ENCODE measurements around the gene ITGB6. TPM values are rescaled to one million over a fixed set of nuclear protein-coding genes. Genes with fewer than 3 reads are reported as not detected.
"Not testable (repeated sequence)": the region's sequence is repeated elsewhere in the genome, so short reads cannot be mapped to it uniquely, and the experiment has no call there.

The ITGB6 gene
- total RNA-seq, 1 donor from 2014 or later = 5.0 TPM

DNA sequence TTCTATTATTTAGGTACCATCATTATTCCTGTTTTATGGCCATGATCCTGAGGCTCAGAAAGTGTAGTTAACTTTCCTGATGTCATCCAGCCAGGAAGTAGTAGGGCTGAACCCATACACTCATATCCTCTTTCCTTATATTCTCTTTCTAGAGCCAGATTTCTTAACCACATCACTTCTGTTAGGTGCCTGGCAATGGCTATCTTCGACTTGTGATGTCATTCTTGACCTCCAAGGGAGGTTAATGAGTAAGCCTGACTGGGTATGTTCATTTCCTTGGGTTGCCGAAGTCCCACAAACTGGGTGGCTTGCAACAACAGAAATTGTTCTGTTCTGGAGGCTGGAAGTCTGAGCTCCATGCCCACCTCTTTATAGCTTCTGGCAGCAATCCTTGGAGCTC, 43.4 kb downstream of the ITGB6 start:
- DNase-seq (ENCODE audit: missing footprints) = no peak
- intact Hi-C loops (cut with DNase I) = no loop called here
- no peak for ATAC-seq

DNA sequence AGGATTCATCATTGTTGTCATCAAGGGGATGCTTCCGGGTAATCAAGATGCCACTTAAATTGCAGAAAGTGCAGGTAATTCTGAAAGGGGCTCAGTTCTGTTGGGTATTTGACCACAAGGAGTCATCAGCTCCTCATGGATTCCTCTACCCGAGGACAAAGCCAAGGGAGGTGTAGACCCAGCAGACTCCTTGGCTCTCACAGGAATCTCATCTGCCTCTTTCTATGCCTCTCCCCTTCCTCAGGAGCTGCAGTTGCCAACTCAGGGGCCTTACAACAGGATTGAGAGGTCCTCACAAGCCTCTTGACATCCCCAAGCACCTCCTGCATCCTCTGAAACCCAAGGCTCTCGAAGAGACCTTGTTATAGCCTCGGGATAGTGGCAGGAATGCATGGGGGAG, 44.0 kb downstream of the ITGB6 start:
- intact Hi-C loops (cut with DNase I) = no loop called here
- DNase-seq (ENCODE audit: missing footprints) (no peak), ATAC-seq (no peak)

DNA sequence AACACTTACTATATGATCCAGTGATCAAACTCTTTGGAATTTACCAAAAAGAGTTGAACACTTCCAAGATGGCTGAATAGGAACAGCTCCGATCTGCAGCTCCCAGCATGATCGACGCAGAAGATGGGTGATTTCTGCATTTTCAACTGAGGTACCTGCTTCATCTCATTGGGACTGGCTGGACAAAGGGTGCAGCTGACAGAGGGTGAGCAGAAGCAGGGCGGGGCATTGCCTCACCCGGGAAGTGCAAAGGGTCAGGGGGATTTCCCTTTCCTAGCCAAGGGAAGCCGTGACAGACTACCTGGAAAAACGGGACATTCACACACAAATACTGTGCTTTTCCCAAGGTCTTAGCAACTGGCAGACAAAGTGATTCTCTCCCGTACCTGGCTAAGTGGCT, 51.7 kb downstream of the ITGB6 start:
- DNase-seq (ENCODE audit: missing footprints); intact Hi-C loops (cut with DNase I); ATAC-seq: not testable (repeated sequence)

DNA sequence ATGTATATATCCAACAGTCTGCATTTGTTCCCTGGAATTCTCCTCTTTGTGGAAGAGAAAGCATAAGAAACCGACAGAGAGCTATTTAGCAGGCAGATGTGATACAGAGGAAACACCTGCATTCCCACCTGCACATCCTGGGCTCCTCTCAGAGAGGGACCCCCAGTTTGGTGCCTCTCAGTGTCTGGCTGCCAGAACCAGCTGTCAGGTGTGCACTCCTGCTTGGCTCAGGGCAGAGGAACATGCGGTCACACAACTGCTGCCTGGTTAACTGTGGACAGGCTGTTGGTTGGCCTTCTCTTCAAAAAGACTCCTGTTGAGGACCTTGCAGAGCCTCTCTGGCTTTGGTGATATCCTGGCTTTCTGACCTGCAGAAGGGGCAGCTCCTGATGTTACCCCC, 54.6 kb downstream of the ITGB6 start:
- intact Hi-C loops (cut with DNase I) = no loop called here
- ATAC-seq (no peak), DNase-seq (ENCODE audit: missing footprints) (no peak)

DNA sequence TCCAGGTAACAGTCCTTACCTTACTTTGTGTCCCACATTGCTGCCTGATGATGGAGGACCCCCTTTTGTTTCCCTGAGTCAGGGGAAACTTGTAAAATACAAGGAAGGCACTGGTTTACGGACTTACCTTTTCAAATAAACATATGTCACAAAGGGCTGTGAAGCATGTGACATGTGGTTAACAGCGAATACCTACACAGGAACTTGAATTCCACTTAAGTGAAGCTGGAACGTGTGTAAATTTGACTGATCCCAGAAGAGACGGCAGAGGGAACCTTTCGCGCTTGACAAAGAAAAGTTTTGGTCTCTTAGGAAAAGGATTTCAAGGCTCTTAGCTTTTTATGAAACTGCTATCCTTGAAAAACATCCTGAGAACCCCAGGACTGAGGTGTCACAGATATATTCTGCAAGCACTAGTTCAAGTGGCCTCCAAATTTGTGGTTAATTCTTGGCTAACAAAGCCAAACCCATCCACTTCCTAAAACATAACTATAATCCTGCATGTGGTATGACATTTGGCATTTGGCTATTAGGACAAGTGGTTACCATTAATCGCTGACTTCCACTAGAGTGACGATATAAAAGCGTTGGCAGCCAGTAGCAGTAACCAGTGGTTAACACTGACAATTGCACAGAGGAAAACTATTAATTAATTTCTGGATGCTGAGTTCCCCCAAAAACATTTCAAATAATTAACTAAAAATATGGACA, 55.6 kb downstream of the ITGB6 start:
- DNase-seq (ENCODE audit: missing footprints) = no peak
- intact Hi-C loops (cut with DNase I) = no loop called here
- no peak for ATAC-seq

DNA sequence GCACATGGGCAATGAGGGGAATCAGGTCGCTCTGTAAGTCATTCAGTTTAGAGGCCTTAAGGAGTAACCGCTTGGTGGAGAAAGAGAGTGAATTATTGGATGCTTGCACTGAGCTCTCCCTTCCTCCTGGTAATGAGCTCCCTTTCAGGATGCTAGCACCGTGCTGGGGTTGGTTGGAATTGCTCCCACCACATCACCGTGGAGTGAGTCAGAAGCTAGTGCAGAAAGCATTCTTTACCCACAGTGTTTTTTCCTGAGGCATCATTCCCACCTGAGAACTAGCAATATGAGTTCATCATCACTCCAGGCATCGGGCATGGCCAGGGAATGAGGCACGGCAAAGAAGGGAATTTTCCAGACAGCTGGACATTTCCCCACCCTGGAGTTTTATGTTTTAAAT, 57.6 kb downstream of the ITGB6 start:
- ATAC-seq (no peak), DNase-seq (ENCODE audit: missing footprints) (no peak)
- intact Hi-C loops (cut with DNase I) = no loop called here

DNA sequence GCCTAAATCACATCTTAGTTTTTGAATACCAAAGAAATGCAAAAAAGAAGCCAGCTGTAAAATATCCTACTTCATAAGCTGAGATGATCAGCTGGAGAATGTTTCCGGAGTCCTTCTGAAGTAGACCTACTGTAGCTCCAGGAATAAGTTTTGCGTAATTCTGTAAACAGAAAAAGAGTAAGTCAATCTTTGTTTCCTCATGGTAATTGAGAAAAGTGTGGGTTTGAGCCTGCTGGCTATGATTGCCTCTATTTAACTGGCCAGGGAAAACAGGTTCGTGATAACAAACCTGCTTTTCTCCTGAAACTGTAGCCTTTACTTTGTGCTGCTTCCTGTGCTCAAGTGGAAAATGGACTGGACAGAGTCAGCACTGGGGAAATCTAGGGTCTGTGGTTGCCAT, 58.2 kb downstream of the ITGB6 start:
- no peak for ATAC-seq
- intact Hi-C loops (cut with DNase I) = no loop called here
- DNase-seq (ENCODE audit: missing footprints) = no peak

DNA sequence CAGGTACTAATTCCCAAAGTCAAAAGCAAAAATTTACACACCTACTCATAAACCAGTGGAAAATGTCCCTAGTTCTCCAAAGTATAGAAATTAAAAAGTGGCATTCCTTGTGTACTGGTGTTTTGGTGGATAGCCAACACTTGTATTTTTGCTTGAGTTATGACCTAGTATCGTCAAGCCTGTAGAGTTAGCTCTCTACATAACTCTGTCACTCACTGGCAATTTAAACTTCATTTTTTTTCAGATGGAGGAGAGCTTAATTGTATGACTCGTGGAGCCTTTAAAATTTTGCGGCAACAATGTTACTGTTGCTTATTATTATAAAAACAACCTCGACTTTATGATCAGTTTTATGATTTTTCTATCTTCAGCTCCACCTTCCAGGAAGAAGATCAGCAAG, 58.7 kb downstream of the ITGB6 start:
- ATAC-seq (no peak), DNase-seq (ENCODE audit: missing footprints) (no peak)
- intact Hi-C loops (cut with DNase I) = no loop called here

DNA sequence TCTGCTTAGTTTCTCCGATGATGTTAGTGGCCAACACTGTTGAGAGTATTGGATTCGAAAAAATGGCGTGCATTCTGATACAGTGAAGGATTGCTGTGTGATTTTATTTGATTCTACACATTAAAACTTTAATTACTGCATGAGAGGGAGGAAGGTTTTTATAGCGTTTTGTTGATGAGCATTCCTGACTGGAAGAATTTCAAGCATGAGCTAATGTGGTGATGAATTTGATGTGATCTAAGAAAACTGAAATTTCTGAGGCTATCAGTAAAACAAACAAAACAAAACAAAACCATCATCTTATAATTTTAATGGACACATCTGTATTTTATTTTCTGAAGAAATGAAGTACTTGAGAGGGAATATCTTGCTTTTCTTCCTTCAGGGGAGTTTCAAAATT, 59.6 kb downstream of the ITGB6 start:
- DNase-seq (ENCODE audit: missing footprints) (no peak), ATAC-seq (no peak)
- intact Hi-C loops (cut with DNase I) = no loop called here

DNA sequence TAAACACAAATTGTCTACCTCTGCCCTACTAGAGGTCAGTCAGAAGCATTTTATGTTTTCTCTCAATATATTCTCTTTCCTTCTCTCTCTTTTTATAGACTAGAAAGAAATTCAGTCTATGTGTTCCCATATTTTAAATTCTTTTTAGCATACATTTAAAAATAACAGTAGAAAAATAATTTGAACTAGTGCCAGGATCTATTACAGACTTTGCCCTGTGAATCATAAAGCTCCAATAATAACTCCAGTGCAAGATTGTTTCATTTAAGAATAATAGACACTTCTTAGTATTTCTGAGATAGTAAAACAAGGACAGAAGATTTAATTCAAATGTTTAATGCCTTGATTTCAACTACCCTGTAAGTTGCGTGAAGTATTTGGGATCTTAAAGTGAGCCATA, 60.1 kb downstream of the ITGB6 start:
- DNase-seq (ENCODE audit: missing footprints) (no peak), ATAC-seq (no peak)
- intact Hi-C loops (cut with DNase I) = no loop called here

DNA sequence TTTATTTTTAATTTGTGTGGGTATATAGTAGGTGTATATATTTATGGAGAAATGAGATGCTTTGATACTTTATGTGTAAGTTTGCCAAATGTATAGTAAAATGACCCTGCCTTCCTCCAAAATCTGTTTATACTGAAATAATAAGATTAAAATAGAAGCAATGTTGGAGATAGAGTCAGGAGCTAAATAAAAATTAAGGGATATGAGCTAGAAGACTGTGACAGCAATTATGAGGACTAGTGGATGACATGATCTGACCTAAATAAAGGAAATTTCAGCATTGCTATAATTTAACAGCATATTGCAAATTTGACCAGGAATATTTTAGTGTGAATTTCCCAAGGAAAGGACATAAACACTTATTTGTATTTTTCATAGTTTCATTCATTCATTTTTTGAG, 60.7 kb downstream of the ITGB6 start:
- DNase-seq (ENCODE audit: missing footprints) (no peak), ATAC-seq (no peak)
- intact Hi-C loops (cut with DNase I) = no loop called here

DNA sequence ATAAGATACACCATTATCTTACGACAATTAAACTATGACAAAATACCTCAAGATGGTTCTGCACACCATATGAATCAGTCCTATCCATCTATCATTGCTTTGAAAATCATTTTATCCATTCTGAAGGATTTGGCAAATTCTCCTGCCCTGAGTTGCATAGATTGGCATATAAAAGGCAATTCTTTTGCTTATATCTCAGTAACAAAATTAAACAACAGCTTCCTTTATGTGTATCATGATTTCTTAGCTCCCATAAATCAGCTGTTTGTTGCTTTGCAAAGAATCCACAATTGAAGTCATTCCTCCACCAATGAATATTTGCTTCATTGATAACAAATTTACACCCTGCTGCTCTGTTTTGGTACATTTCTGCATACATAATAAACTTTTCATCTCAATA, 61.7 kb downstream of the ITGB6 start:
- no peak for ATAC-seq
- no peak for DNase-seq (ENCODE audit: missing footprints)
- intact Hi-C loops (cut with DNase I) = no loop called here

DNA sequence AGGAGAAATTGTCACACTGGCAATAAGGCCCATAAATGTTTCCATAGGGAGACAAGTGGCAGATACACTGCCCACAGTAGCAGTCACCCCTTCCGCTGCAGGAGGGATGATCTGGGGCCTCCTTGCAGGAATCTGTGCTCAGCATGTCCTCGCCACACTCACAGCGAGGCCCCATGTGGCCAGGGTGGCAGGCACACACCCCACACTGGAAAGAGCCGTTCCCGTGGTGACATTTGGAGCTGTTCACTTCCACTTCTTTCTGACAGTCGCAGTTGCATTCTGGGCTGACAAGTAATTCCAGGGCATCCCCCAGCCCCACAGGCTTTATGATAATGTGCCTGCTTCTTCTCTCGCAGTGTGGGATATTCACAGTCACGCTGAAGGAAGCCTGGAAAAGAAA, 62.6 kb downstream of the ITGB6 start:
- intact Hi-C loops (cut with DNase I) = no loop called here
- DNase-seq (ENCODE audit: missing footprints) = no peak

DNA sequence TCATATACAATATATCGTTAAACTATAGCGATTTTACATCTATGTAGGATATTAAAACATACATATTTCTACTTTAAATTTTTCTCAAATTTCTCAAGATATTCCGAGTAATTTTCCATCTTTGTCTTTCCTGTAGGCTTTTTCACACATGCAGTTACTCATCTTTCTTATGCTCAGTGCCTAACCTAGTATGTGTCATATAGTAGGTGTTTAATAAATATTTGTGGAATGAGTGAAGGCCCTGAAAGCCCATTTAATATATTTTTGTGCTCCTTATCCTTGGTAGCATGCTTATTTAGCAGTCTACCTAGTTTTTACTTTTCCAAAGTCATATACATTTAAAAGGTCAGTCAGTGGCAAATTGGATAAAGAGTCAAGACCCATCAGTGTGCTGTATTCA, 67.3 kb downstream of the ITGB6 start:
- intact Hi-C loops (cut with DNase I) = no loop called here
- DNase-seq (ENCODE audit: missing footprints) (no peak), ATAC-seq (no peak)

More for the DNA sequence above, 62.6 kb downstream of the ITGB6 start:
- ATAC-seq = no peak

DNA sequence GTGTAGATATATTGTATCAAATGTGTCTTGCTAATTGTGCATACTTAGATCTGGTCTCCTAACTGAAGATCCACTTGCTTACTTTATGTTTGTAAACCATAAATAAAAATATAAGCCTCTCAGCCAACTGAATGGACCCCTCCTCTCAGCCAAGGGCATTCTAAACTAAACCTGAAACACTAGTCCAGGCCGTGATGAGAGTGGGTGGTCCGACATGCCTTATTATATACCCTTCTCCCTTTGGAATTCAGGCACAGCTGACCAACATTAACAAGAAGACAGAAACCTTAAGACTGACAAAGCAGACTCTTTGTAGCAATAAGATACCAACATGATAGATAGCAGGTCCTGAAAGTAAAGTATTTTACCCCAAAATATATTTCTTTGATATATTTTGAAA, 73.3 kb downstream of the ITGB6 start:
- intact Hi-C loops (cut with DNase I) = no loop called here
- ATAC-seq = no peak

DNA sequence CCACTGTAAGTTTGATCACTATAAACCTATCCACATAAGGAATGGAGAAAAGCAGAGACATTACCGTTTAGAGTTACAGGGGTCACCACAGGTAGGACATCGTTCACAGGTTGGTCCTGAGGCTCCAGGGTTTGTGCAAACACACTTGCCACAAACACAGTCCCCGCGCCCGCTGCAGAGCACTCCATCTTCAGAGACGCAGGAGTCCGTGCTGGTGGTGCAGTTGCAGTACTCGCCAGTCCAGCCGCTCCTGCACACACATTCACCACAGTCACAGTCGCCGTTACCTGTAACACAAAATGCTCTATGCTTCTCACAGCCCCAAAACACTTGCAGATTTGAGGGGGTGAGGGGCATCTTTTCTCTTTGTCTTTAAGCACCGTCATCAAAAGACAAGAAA, 73.8 kb downstream of the ITGB6 start:
- intact Hi-C loops (cut with DNase I) = no loop called here
- ATAC-seq = no peak
- no peak for DNase-seq (ENCODE audit: missing footprints)

More for the DNA sequence above, 73.3 kb downstream of the ITGB6 start:
- DNase-seq (ENCODE audit: missing footprints) = no peak

DNA sequence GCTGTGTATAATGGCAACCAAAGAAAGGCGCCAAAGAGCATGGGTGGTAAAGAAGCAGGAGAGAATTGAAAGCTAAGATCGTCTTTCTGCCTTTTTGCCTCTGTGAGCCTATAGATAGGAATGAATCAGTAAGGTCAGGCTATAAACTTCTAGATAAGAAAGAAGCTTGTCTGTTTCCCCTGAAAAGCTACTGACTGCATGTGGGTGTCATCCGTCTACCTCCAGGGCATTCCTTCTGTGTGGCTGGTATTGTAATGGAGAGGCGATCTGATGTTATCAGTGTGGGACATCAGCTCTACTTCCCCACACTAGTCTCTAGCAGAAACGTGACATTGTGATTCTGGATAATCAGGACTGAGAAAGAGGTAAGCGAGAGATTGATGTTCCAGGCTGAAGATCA, 74.2 kb downstream of the ITGB6 start:
- intact Hi-C loops (cut with DNase I) = no loop called here
- no peak for ATAC-seq

DNA sequence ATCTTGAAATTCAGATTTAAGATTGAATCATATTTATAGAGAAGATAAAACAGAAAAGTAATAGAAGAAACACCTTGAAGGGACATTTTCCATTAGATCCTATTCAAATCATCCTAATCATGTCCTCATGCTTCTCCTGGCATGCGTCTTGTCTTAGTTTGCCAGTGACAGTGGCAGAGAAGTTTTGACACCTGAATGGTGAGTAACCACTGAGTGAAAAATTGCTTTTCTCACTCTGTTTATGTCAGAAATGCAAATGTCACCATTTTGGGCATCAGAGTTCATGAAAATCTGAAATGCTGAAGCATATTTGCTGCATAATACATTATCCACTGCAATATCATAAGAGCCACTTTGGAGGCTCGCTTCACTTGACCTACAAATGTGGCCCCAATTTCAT, 74.7 kb downstream of the ITGB6 start:
- DNase-seq (ENCODE audit: missing footprints) (no peak), ATAC-seq (no peak)
- intact Hi-C loops (cut with DNase I) = no loop called here

More for the DNA sequence above, 74.2 kb downstream of the ITGB6 start:
- no peak for DNase-seq (ENCODE audit: missing footprints)

DNA sequence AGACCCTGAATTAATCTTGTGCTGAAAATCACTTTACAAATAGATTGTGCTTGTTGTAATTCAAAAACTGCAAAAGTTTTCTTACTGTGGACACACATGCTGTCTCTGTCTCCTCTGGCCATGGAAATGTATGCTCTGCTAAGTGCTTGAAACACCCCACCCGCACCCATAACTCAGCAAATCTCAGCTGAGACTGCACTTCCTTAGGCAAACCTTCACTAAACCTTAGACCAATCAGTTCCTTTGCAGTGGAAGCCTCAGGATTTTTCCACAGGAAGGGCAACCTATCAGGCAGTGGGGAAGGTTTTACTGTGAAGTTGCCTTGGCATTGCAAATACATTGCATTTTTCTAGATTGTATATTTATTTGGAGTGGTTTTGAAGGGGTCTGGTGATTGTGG, 75.5 kb downstream of the ITGB6 start:
- no peak for ATAC-seq
- no peak for DNase-seq (ENCODE audit: missing footprints)
- intact Hi-C loops (cut with DNase I) = no loop called here

DNA sequence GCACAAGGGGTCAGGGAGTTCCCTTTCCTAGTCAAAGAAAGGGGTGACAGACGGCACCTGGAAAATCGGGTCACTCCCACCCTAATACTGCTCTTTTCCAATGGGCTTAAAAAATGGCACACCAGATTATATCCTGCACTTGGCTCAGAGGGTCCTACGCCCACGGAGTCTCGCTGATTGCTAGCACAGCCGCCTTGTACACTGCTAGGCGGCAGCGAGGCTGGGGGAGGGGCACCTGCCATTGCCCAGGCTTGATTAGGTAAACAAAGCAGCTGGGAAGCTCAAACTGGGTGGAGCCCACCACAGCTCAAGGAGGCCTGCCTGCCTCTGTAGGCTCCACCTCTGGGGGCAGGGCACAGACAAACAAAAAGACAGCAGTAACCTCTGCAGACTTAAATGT, 85.4 kb downstream of the ITGB6 start:
- not testable (repeated sequence) for ATAC-seq; DNase-seq (ENCODE audit: missing footprints)
- intact Hi-C loops (cut with DNase I) = loop anchor here (5.0 kb wide), 1 partner anchor 153 kb away; no protein-coding TSS in a partner anchor

DNA sequence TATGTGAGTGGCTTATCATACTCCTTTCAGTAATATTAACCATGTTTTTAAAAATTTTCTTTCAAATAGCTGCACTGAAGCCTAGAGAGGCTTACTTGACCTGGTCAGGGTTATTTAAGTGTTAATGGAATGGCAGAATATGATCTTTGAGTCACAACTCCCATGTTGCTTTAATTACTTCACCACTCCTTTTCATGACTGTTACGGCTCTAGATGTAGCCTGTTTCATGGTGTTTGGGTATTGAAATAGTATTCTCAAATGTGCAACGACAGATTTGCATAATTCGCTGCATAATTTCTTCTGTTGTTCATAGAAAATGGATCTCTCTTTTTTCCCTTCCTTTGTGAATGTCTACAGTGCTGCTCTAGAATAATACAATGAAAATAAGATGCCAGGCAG, 86.1 kb downstream of the ITGB6 start:
- intact Hi-C loops (cut with DNase I) = loop anchor here (5.0 kb wide), 1 partner anchor 153 kb away; no protein-coding TSS in a partner anchor
- DNase-seq (ENCODE audit: missing footprints) (no peak), ATAC-seq (no peak)
